ENCODE results near the gene LBR.
"Not testable (repeated sequence)": the region's sequence is repeated elsewhere in the genome, so short reads cannot be mapped to it uniquely, and the experiment has no call there.

Gene LBR

GRCh38 chr1:225418598-225418997 is 9.2 kb downstream of the LBR start:
- DNase-seq: no peak

- DNase-seq: no peak
Observed at GRCh38 chr1:225418059-225418458, 9.8 kb downstream of the LBR start.

- no peak for DNase-seq
Observed at GRCh38 chr1:225415967-225416745, 11.7 kb downstream of the LBR start.

GRCh38 chr1:225415307-225415706 is 12.5 kb downstream of the LBR start:
- no peak for DNase-seq

GRCh38 chr1:225413708-225414375 is 14.0 kb downstream of the LBR start:
- DNase-seq: no peak

GRCh38 chr1:225412803-225413351 is 15.0 kb downstream of the LBR start:
- no peak for DNase-seq

- no peak for DNase-seq
Observed at GRCh38 chr1:225412321-225412720, 15.5 kb downstream of the LBR start.

- DNase-seq: no peak
Observed at GRCh38 chr1:225410036-225410435, 17.8 kb downstream of the LBR start.

GRCh38 chr1:225409051-225409450 is 18.8 kb downstream of the LBR start:
- DNase-seq: no peak

- DNase-seq: no peak
Observed at GRCh38 chr1:225408249-225408648, 19.6 kb downstream of the LBR start.

GRCh38 chr1:225407755-225408154 is 20.1 kb downstream of the LBR start:
- DNase-seq: no peak

- DNase-seq: no peak
Observed at GRCh38 chr1:225406976-225407725, 20.7 kb downstream of the LBR start.

GRCh38 chr1:225400968-225401367 is 26.9 kb downstream of the LBR start:
- DNase-seq: no peak

- no peak for DNase-seq
Observed at GRCh38 chr1:225396357-225396756, 31.5 kb downstream of the LBR start.

GRCh38 chr1:225389843-225390242 is 38.0 kb downstream of the LBR start:
- DNase-seq: no peak

- DNase-seq: no peak
Observed at GRCh38 chr1:225388372-225388771, 39.5 kb downstream of the LBR start.

GRCh38 chr1:225386860-225387259 is 41.0 kb downstream of the LBR start:
- not testable (repeated sequence) for DNase-seq

GRCh38 chr1:225380691-225381090 is 47.1 kb downstream of the LBR start:
- DNase-seq: no peak

- no peak for DNase-seq
Observed at GRCh38 chr1:225378880-225379279, 49.0 kb downstream of the LBR start.

GRCh38 chr1:225374996-225375395 is 52.8 kb downstream of the LBR start:
- no peak for DNase-seq

GRCh38 chr1:225373155-225373554 is 54.7 kb downstream of the LBR start:
- DNase-seq: no peak

- no peak for DNase-seq
Observed at GRCh38 chr1:225371366-225372010, 56.4 kb downstream of the LBR start.

- DNase-seq: no peak
Observed at GRCh38 chr1:225368036-225368552, 59.7 kb downstream of the LBR start.

All from RPMI8226 (cell line).